GM18907 (cell line): Measurements from ENCODE around the gene FNDC3B.

Experiments
- ATAC-seq: cut with Tn5 transposase; IDR thresholded peaks from one replicate; pipeline ENCODE4 v1.9.1; 2021; ENCODE audit warnings: mild to moderate bottlenecking, moderate library complexity; ENCODE audit not compliant: unreplicated experiment

Gene FNDC3B

GRCh38 chr3:172184106-172184822 is 144.9 kb downstream of the FNDC3B start:
- no peak for ATAC-seq

GRCh38 chr3:172185907-172186306 is 146.5 kb downstream of the FNDC3B start:
- no peak for ATAC-seq

- no peak for ATAC-seq
Measured at GRCh38 chr3:172186607-172187006, 147.2 kb downstream of the FNDC3B start.

- no peak for ATAC-seq
Measured at GRCh38 chr3:172187511-172187910, 148.1 kb downstream of the FNDC3B start.

GRCh38 chr3:172188511-172188910 is 149.1 kb downstream of the FNDC3B start:
- no peak for ATAC-seq

- ATAC-seq: no peak
Measured at GRCh38 chr3:172189213-172189612, 149.8 kb downstream of the FNDC3B start.

GRCh38 chr3:172189987-172190603 is 150.7 kb downstream of the FNDC3B start:
- no peak for ATAC-seq

- no peak for ATAC-seq
Measured at GRCh38 chr3:172190980-172191379, 151.6 kb downstream of the FNDC3B start.

GRCh38 chr3:172191629-172192028 is 152.3 kb downstream of the FNDC3B start:
- no peak for ATAC-seq

- no peak for ATAC-seq
Measured at GRCh38 chr3:172192830-172193415, 153.5 kb downstream of the FNDC3B start.

GRCh38 chr3:172193436-172193835 is 154.1 kb downstream of the FNDC3B start:
- ATAC-seq: no peak

- ATAC-seq: no peak
Measured at GRCh38 chr3:172194702-172195406, 155.5 kb downstream of the FNDC3B start.

GRCh38 chr3:172195407-172195754 is 156.0 kb downstream of the FNDC3B start:
- ATAC-seq: no peak

GRCh38 chr3:172197344-172197743 is 158.0 kb downstream of the FNDC3B start:
- ATAC-seq: no peak

GRCh38 chr3:172198428-172198827 is 159.1 kb downstream of the FNDC3B start:
- no peak for ATAC-seq

- no peak for ATAC-seq
Measured at GRCh38 chr3:172199850-172200369, 160.5 kb downstream of the FNDC3B start.

GRCh38 chr3:172201136-172201869 is 161.9 kb downstream of the FNDC3B start:
- ATAC-seq: no peak

GRCh38 chr3:172201870-172202236 is 162.5 kb downstream of the FNDC3B start:
- ATAC-seq: no peak

- ATAC-seq: no peak
Measured at GRCh38 chr3:172202797-172203196, 163.4 kb downstream of the FNDC3B start.

GRCh38 chr3:172203522-172204258 is 164.3 kb downstream of the FNDC3B start:
- ATAC-seq: no peak
